IMR-90 (cell line): ENCODE data around the gene FHAD1.
A peak's percentile ranks its signal among the peaks of the same experiment; 100 is the strongest.

ENCODE experiments used
- FOS ChIP-seq: fragments of 150-350 bp; IDR thresholded peaks from 2 replicates; pipeline ENCODE4 v1.6.1; 2016; ENCODE audit warnings: low read depth, low read length
- MAZ ChIP-seq: IDR thresholded peaks from 2 replicates; pipeline ENCODE4 v1.6.1; 2012; ENCODE audit warnings: low read depth, mild to moderate bottlenecking, low read length, improper control_type of control experiment, moderate library complexity, borderline replicate concordance
- MXI1 ChIP-seq: IDR thresholded peaks from 2 replicates; pipeline ENCODE4 v1.6.1; 2012; ENCODE audit warnings: low read depth, mild to moderate bottlenecking, low read length, moderate library complexity, borderline replicate concordance
- POLR2A ChIP-seq: IDR thresholded peaks from 2 replicates; pipeline ENCODE4 v1.6.1; 2012; ENCODE audit warnings: mild to moderate bottlenecking, low read depth, low read length
- TF ChIP-seq, protein P1 (sequence below): conservative IDR thresholded peaks from 2 replicates; pipeline ENCODE4 v1.5.1; 2012; ENCODE audit warnings: mild to moderate bottlenecking, low read depth, low read length, improper control_type of control experiment

DNA sequence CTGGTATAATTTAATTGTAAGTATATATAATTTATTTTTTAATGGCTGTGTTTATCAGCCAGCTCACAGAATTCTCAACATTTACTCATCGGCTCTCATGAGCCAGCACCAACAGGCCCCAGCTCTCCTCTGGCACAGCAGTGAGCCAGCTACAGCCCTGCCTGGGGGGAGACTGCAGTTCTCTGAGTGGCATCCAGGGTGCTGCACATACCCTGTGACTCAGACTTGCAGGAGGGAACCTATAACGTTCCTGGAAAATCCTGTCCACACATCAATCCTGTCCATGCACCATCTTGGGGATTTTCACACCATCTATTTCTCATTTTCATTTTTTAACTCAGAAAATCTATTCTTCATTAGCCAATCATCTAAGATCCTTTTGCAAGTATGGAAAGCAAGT, 36.5 kb downstream of the FHAD1 start:
- TF ChIP-seq MXI1: no peak
- TF ChIP-seq POLR2A: no peak
- TF ChIP-seq, protein P1, sequence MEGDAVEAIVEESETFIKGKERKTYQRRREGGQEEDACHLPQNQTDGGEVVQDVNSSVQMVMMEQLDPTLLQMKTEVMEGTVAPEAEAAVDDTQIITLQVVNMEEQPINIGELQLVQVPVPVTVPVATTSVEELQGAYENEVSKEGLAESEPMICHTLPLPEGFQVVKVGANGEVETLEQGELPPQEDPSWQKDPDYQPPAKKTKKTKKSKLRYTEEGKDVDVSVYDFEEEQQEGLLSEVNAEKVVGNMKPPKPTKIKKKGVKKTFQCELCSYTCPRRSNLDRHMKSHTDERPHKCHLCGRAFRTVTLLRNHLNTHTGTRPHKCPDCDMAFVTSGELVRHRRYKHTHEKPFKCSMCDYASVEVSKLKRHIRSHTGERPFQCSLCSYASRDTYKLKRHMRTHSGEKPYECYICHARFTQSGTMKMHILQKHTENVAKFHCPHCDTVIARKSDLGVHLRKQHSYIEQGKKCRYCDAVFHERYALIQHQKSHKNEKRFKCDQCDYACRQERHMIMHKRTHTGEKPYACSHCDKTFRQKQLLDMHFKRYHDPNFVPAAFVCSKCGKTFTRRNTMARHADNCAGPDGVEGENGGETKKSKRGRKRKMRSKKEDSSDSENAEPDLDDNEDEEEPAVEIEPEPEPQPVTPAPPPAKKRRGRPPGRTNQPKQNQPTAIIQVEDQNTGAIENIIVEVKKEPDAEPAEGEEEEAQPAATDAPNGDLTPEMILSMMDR: 0 out of 2 replicates have a peak, but pooled peaks have one; percentile 27
- no peak for TF ChIP-seq FOS
- TF ChIP-seq MAZ: no peak
